Measurements from ENCODE around the gene DCP1B. TPM values are rescaled to one million over a fixed set of nuclear protein-coding genes. Genes with fewer than 3 reads are reported as not detected.

Gene DCP1B
- total RNA-seq, 1 donor from 2014 or later: 25.5 TPM

DNA sequence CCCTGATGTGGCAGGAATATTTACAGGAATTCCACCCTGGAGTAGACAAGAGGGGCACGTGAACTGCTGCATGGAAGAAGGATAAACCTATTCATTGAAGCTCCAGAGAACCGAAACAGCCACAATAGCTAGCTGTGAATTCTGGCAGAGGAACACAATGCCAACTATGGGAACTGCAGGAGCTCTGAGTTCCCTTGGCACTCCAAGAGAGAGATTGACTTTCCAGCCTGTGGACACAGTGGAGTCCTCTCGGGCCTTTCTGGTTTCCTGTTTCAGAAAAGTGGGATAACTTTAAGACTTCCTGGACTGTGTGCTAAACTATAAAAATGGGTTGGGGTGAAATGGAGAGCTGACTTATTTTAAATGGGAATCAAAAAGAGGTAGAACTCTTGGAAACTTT lies 97.7 kb downstream of the DCP1B start:
- DNase-seq (ENCODE audit: low spot score): no peak

DNA sequence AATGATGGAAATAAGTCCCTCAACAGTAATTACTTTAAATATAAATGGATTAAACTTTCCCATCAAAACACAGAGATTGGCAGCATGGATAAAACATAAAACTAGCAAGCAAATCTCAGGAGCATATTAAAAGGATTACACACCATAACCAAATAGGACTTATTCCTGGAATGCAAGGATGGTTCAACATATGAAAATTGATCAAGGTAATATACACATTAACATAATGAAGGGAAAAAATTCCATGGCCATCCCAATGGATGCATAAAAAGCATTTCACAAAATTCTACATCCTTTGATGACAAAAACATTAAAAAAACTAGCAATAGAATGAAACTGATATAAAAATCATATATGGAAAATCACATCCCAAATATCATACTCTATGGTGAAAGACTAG lies 99.4 kb downstream of the DCP1B start:
- DNase-seq (ENCODE audit: low spot score): no peak

DNA sequence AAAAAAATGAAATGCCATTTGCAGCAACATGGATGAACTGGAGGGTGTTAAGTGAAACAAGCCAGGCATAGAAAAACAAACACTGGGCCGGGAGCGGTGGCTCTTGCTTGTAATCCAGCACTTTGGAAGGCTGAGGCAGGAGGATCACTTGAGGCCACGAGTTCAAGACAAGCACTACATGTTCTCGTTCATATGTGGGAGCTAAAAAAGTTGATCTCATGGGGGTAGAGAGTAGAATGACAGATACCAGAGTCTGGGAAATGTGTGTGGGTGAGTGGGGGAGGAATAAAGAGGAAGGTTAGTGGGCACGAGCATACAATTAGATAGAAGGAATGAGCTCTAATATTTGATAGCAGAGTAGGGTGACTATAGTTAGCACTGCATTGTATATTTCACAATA lies 107.3 kb downstream of the DCP1B start:
- DNase-seq (ENCODE audit: low spot score): no peak

Other genes starting within 250 kb of the DCP1B start
- 1.2 TPM for gene LRTM2, start 183.9 kb downstream of the DCP1B start, total RNA-seq (ENCODE audit: insufficient read depth, low replicate concordance)
- 0.72 TPM for gene CACNA2D4, start 85.8 kb downstream of the DCP1B start, total RNA-seq (ENCODE audit: insufficient read depth, low replicate concordance)
- gene CACNA1C, start 48.5 kb upstream of the DCP1B start, total RNA-seq (ENCODE audit: insufficient read depth, low replicate concordance): 116 TPM